CD8-positive, alpha-beta memory T cell (primary cell): Measurements from ENCODE around the gene ERBB3. TPM values are rescaled to one million over a fixed set of nuclear protein-coding genes. Genes with fewer than 3 reads are reported as not detected.

Experiments
- CTCF ChIA-PET: fragments of 350-600 bp; sonication (Branson Sonifier 250); formaldehyde crosslinking; loops from one replicate; lab custom pipeline; 2021; ENCODE audit warnings: antibody characterized with exemption; lab: Charles Lee
- POLR2A ChIA-PET: fragments of 350-600 bp; sonication (Branson Sonifier 250); formaldehyde crosslinking; loops from one replicate; lab custom pipeline; 2021; ENCODE audit warnings: antibody characterized with exemption; lab: Charles Lee
- DNase-seq, 5 donors: peaks; one replicate each; pipeline versions ENCODE4 v3.0.0 to v3.0.0-alpha.2; 2020 to 2022; ENCODE audit warnings: mixed read lengths in 1 of 5
- H3K27ac ChIP-seq: one replicate; pipeline ENCODE4 v1.7.0; 2013; ENCODE audit warnings: low read depth, mild to moderate bottlenecking, low read length, moderate library complexity
- H3K27me3 ChIP-seq: 2 replicates; pipeline ENCODE4 v1.7.0; 2013; ENCODE audit warnings: low read length, mild to moderate bottlenecking; ENCODE audit not compliant: insufficient read depth, poor library complexity, severe bottlenecking
- H3K36me3 ChIP-seq: 2 replicates; pipeline ENCODE4 v1.7.0; 2013; ENCODE audit warnings: mild to moderate bottlenecking, low read length, moderate library complexity; ENCODE audit not compliant: insufficient read depth
- H3K4me1 ChIP-seq: 2 replicates; pipeline ENCODE4 v1.7.0; 2013; ENCODE audit warnings: mild to moderate bottlenecking, low read length, moderate library complexity; ENCODE audit not compliant: insufficient read depth
- H3K4me3 ChIP-seq: 2 replicates; pipeline ENCODE4 v1.7.0; 2013; ENCODE audit warnings: mild to moderate bottlenecking, low read length
- H3K9me3 ChIP-seq: 2 replicates; pipeline ENCODE4 v1.7.0; 2013; ENCODE audit warnings: mild to moderate bottlenecking, low read length
- H3K27ac Mint-ChIP-seq, 8 donors: one replicate each; pipeline ENCODE4 v1.8.0; 2020 to 2021; ENCODE audit warnings: mixed read lengths in 8 of 8, mild to moderate bottlenecking in 6 of 8, inconsistent platforms in 3 of 8, moderate library complexity in 3 of 8
- H3K27me3 Mint-ChIP-seq, 2 donors: one replicate each; pipeline ENCODE4 v1.8.0; 2020 to 2021; ENCODE audit warnings: mixed read lengths in 2 of 2, mild to moderate bottlenecking in 1 of 2, moderate library complexity in 1 of 2
- H3K36me3 Mint-ChIP-seq, 3 donors: one replicate each; pipeline ENCODE4 v1.8.0; 2020 to 2021; ENCODE audit warnings: mixed read lengths in 3 of 3, inconsistent platforms in 1 of 3, mild to moderate bottlenecking in 1 of 3
- H3K4me1 Mint-ChIP-seq, 3 donors: one replicate each; pipeline ENCODE4 v1.8.0; 2020 to 2021; ENCODE audit warnings: mixed read lengths in 3 of 3, inconsistent platforms in 1 of 3, mild to moderate bottlenecking in 1 of 3
- H3K4me3 Mint-ChIP-seq, 7 donors: one replicate each; pipeline ENCODE4 v1.8.0; 2020 to 2021; ENCODE audit warnings: mixed read lengths in 7 of 7, mild to moderate bottlenecking in 6 of 7, moderate library complexity in 4 of 7, inconsistent platforms in 2 of 7
- H3K9me3 Mint-ChIP-seq, 5 donors: one replicate each; pipeline ENCODE4 v1.8.0; 2020 to 2022; ENCODE audit warnings: mixed read lengths in 5 of 5, mild to moderate bottlenecking in 3 of 5, moderate library complexity in 2 of 5, inconsistent platforms in 1 of 5
- polyA plus RNA-seq: library from polyadenylated mRNA; unstranded; fragments of 300-500 nt; fragmentation: Illumina TruSeq; gene quantifications from one replicate; pipeline ENCODE4 v1.2.3, GENCODE V29; 2021
- total RNA-seq, 2 experiments: library from RNA; stranded (reverse); gene quantifications; one replicate each; pipeline ENCODE4 v1.2.3, GENCODE V29; 2021

The ERBB3 gene
- total and polyA plus RNA-seq, 3 experiments from 2014 or later: 0.63 to 1.9 (median 1.7) TPM

DNA sequence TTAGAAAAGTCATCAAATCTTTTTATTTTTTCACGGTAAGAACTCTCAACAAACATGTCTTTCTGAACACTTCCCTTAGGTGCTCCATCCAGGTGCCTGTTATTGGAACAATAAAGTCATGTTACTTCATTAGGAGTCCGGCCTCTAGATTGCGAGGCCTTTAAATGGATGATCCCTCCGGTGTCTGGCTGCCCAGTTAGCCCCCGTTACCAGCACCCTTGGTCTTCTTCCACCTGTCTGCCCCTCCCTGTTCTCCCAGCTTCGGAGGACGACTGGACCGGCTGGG lies 23.8 kb downstream of the ERBB3 start:
- ChIA-PET POLR2A (interaction anchor here (0.6 to 4.6 kb wide), 16 partner anchors 13 to 999 kb away, joined by 3 to 115 read pairs (median 6); partner anchors contain the start of genes CNPY2, CS, ERBB3 and ESYT1), CTCF (interaction anchor here (0.6 to 8.4 kb wide), 13 partner anchors 14 to 286 kb away, joined by 3 to 89 read pairs (median 4); partner anchors contain the start of genes ESYT1, ORMDL2, RPL41 and SMARCC2)
- peak overlapping the region; percentile 97 to 100 (median 98) for H3K4me3 Mint-ChIP-seq
- H3K4me1 Mint-ChIP-seq: peaks cover 61 to 68% (median 62%) of the 10 kb centered on the region in 3 donors
- H3K4me3 ChIP-seq: peak overlapping the region; percentile 79
- no peaks in the 10 kb centered on the region for H3K27me3 Mint-ChIP-seq
- H3K36me3 ChIP-seq: peaks cover 22% of the 10 kb centered on the region
- H3K27ac ChIP-seq: peak overlapping the region; percentile 82
- H3K27ac Mint-ChIP-seq: peak overlapping the region; percentile 95 to 99 (median 98)
- no peaks in the 10 kb centered on the region for H3K9me3 ChIP-seq
- H3K4me1 ChIP-seq: peaks cover 40% of the 10 kb centered on the region
- peaks cover 0 to 37% (median 4%) of the 10 kb centered on the region in 3 donors for H3K36me3 Mint-ChIP-seq
- H3K27me3 ChIP-seq: no peaks in the 10 kb centered on the region
- no peak for DNase-seq
- H3K9me3 Mint-ChIP-seq: no peaks in the 10 kb centered on the region

DNA sequence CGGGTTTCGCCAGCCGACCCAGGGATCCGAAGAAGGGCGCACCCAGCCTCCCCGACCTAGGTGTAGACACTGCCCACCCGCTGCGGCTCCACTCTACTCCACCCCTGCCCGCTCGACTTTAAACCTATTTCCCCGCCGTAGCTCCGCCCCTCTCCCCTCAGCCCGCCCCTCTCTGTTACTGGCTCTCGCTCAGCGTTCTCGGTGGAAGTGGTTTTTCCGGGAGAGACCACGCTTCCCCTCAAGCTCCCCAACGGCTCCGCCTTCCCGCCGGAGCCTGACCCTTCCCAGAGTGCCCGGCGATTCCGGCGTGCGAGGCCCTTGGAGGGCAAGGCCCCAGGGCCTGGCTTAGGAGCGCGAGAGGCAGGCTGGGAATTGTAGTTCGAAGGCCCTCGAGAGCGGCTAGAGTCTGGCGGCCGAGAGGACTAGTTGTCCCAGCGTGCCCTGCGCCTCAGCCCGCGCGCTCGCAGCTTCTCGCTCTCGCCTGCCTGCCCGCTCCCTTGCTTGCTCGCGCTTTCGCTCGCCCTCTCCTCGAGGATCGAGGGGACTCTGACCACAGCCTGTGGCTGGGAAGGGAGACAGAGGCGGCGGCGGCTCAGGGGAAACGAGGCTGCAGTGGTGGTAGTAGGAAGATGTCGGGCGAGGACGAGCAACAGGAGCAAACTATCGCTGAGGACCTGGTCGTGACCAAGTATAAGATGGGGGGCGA lies 24.3 kb downstream of the ERBB3 start, which contains the start of gene PA2G4:
Gene PA2G4 (plus strand): TSS at position 451 of the 706 bp plus-strand sequence. CDS start 179 bp downstream, at position 630.
- peaks cover 26% of the 10 kb centered on the region for H3K36me3 ChIP-seq
- H3K9me3 ChIP-seq: no peaks in the 10 kb centered on the region
- H3K36me3 Mint-ChIP-seq: peaks cover 0 to 41% (median 4%) of the 10 kb centered on the region in 3 donors
- peaks cover 61 to 68% (median 62%) of the 10 kb centered on the region in 3 donors for H3K4me1 Mint-ChIP-seq
- CTCF ChIA-PET: interaction anchor here (0.6 to 8.4 kb wide), 13 partner anchors 14 to 286 kb away, joined by 3 to 89 read pairs (median 4); partner anchors contain the start of genes ESYT1, ORMDL2, RPL41 and SMARCC2
- peak within 1 kb of the TSS; percentile 95 to 99 (median 98) for H3K27ac Mint-ChIP-seq
- H3K27me3 ChIP-seq: no peaks in the 10 kb centered on the region
- H3K27ac ChIP-seq: peak within 1 kb of the TSS; percentile 82
- POLR2A ChIA-PET: interaction anchor here (0.6 to 4.6 kb wide), 15 partner anchors 13 to 365 kb away, joined by 3 to 115 read pairs (median 6); partner anchors contain the start of genes CNPY2, CS, ERBB3 and ESYT1
- H3K4me1 ChIP-seq: peaks cover 40% of the 10 kb centered on the region
- H3K27me3 Mint-ChIP-seq: no peaks in the 10 kb centered on the region
- DNase-seq: peak; percentile 90 to 98 (median 96)
- H3K4me3 ChIP-seq: peak within 1 kb of the TSS; percentile 79
- no peaks in the 10 kb centered on the region for H3K9me3 Mint-ChIP-seq
- peak within 1 kb of the TSS; percentile 97 to 100 (median 98) for H3K4me3 Mint-ChIP-seq

DNA sequence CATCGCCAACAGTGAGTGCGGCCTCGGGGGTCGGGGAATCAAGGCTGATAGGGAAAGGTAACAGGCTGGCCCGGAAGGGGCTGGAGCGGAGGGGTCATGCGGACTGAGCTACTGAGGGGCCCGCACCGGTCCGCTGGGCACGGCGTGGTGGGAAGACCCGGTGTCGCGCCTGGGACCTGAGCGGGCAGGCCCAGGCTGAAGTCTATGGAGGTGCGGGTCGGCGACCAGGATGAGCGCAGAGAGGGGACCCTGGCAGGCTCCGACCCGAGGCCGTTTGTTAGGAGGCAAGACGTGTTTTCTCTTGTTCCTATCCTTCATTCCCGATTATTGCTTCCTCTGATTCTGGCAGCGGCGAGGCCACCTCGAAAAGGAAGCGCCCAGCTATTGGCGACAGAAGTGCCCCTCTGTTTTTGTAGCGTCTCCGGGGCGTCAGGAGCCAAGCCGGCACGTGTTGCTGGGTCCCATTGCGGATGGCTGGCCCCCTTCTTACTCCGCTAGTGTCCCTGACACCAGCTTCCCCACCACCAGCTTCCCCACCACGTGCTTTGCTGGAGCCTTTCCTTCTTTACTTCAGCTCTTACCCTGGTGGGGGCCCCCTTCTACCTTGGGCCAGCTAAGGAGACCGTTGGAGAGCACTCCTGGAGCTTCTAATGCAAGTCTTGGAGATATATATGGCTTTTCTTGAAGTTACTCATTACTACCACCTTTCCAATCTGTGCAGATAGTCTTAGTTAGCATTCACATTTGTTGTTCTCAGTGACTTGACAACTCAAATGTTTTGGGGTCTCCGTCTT lies 25.0 kb downstream of the ERBB3 start:
- H3K27ac Mint-ChIP-seq: peak overlapping the region; percentile 95 to 99 (median 98)
- ChIA-PET POLR2A (interaction anchor here (0.6 to 4.6 kb wide), 14 partner anchors 12 to 364 kb away, joined by 3 to 115 read pairs (median 6); partner anchors contain the start of genes CNPY2, CS, ERBB3 and ESYT1), CTCF (interaction anchor here (0.9 to 8.4 kb wide), 9 partner anchors 13 to 367 kb away, joined by 3 to 89 read pairs (median 4); partner anchors contain the start of genes RPL41 and ZC3H10)
- peaks cover 40% of the 10 kb centered on the region for H3K4me1 ChIP-seq
- H3K4me3 Mint-ChIP-seq: peak overlapping the region; percentile 97 to 100 (median 98)
- peak in 1 of 5 donors; percentile 6 for DNase-seq
- peaks cover 0 to 47% (median 7%) of the 10 kb centered on the region in 3 donors for H3K36me3 Mint-ChIP-seq
- H3K4me3 ChIP-seq: peak overlapping the region; percentile 79
- H3K9me3 Mint-ChIP-seq: no peaks in the 10 kb centered on the region
- H3K27ac ChIP-seq: peak overlapping the region; percentile 82
- H3K36me3 ChIP-seq: peaks cover 33% of the 10 kb centered on the region
- H3K27me3 ChIP-seq: no peaks in the 10 kb centered on the region
- peaks cover 56 to 64% (median 59%) of the 10 kb centered on the region in 3 donors for H3K4me1 Mint-ChIP-seq
- H3K27me3 Mint-ChIP-seq: no peaks in the 10 kb centered on the region
- no peaks in the 10 kb centered on the region for H3K9me3 ChIP-seq

DNA sequence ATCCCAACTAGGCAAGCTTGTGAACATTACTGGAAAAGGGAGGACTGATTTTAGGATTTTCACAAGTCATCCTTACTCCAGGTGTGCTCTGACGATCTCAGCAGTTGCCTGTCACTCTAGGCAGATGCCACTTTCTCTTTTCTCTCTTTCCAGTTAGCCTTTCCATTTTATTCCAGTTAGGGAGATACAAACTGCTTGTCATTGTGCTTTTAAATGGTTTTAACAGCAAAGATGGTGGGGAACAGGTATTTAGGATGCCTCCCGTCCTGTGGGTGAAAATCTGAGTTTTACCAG lies 25.6 kb downstream of the ERBB3 start:
- Mint-ChIP-seq H3K36me3 (peaks cover 3 to 53% (median 11%) of the 10 kb centered on the region in 3 donors), H3K27ac (peak overlapping the region; percentile 95 to 99 (median 98)), H3K9me3 (no peaks in the 10 kb centered on the region), H3K4me3 (peak overlapping the region; percentile 97 to 100 (median 98)), H3K4me1 (peaks cover 55 to 63% (median 56%) of the 10 kb centered on the region in 3 donors), H3K27me3 (no peaks in the 10 kb centered on the region)
- Histone ChIP-seq H3K27me3 (no peaks in the 10 kb centered on the region), H3K36me3 (peaks cover 39% of the 10 kb centered on the region), H3K9me3 (no peaks in the 10 kb centered on the region), H3K4me1 (peaks cover 40% of the 10 kb centered on the region), H3K4me3 (peak overlapping the region; percentile 79), H3K27ac (peak overlapping the region; percentile 82)
- CTCF ChIA-PET: interaction anchor here (0.9 to 8.4 kb wide), 5 partner anchors 12 to 367 kb away, joined by 3 to 89 read pairs (median 10); partner anchors contain the start of genes RPL41 and ZC3H10
- POLR2A ChIA-PET: interaction anchor here (0.6 to 4.6 kb wide), 4 partner anchors 11 to 59 kb away, joined by 5 to 115 read pairs (median 16); partner anchors contain the start of genes ESYT1, RPL41 and ZC3H10
- DNase-seq: no peak

DNA sequence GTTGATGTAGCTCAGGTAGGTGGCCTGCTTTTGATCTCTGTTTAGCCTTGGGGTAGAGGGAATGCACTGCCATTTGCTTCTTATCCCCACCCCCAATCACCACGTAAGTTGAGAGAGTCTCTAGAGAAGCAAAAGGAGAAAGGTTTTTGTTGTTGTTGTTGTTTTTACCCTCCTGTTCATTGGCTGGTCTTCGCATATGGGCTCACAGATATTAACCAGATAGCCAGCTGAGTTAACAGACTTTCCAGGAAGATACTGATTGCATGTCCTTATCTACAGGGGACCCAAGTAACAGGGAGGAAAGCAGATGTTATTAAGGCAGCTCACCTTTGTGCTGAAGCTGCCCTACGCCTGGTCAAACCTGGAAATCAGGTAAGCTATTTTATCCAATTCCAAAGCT lies 27.3 kb downstream of the ERBB3 start:
- POLR2A ChIA-PET: interaction anchor here (0.7 to 1.0 kb wide), 2 partner anchors 10 to 451 kb away, joined by 3 read pairs; partner anchors contain the start of gene RPL41
- H3K27ac Mint-ChIP-seq: peak overlapping the region in 5 of 8 donors; percentile 18 to 71 (median 43)
- H3K9me3 Mint-ChIP-seq: no peaks in the 10 kb centered on the region
- peaks cover 11 to 67% (median 13%) of the 10 kb centered on the region in 3 donors for H3K36me3 Mint-ChIP-seq
- CTCF ChIA-PET: interaction anchor here (0.9 to 8.4 kb wide), 3 partner anchors 11 to 28 kb away, joined by 3 to 89 read pairs (median 5); partner anchors contain the start of genes RPL41 and ZC3H10
- no peaks in the 10 kb centered on the region for H3K9me3 ChIP-seq
- no peak overlapping the region for H3K4me3 ChIP-seq
- H3K27me3 ChIP-seq: no peaks in the 10 kb centered on the region
- H3K27me3 Mint-ChIP-seq: no peaks in the 10 kb centered on the region
- peaks cover 53% of the 10 kb centered on the region for H3K36me3 ChIP-seq
- H3K4me1 ChIP-seq: peaks cover 29% of the 10 kb centered on the region
- no peak for DNase-seq
- H3K27ac ChIP-seq: no peak overlapping the region
- peaks cover 42 to 49% (median 42%) of the 10 kb centered on the region in 3 donors for H3K4me1 Mint-ChIP-seq
- H3K4me3 Mint-ChIP-seq: peak overlapping the region in 1 of 7 donors; percentile 21

DNA sequence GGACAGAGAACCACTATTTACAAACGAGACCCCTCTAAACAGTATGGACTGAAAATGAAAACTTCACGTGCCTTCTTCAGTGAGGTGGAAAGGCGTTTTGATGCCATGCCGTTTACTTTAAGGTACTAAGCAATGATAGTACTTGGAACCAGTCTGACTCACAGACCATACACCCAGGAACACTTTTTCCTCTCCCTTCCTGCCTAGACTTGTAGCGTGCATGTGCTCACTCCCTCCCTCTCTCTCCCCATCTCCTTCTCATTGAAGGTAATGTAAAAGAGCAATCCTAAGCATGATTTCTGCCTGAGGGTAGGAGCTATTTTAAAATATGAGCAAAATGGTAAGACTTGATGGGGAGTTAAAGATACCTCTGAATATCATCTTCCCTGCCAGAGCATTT lies 30.6 kb downstream of the ERBB3 start:
- no peak overlapping the region for H3K27ac ChIP-seq
- H3K27me3 ChIP-seq: no peaks in the 10 kb centered on the region
- H3K36me3 ChIP-seq: peaks cover 54% of the 10 kb centered on the region
- H3K27ac Mint-ChIP-seq: peak overlapping the region in 4 of 8 donors; percentile 53 to 79 (median 60)
- H3K4me1 Mint-ChIP-seq: peaks cover 15 to 22% (median 18%) of the 10 kb centered on the region in 3 donors
- H3K36me3 Mint-ChIP-seq: peaks cover 11 to 73% (median 24%) of the 10 kb centered on the region in 3 donors
- POLR2A ChIA-PET: no interaction called here
- no peak for DNase-seq
- peak overlapping the region in 1 of 7 donors; percentile 66 for H3K4me3 Mint-ChIP-seq
- H3K9me3 ChIP-seq: no peaks in the 10 kb centered on the region
- CTCF ChIA-PET: interaction anchor here (0.7 to 8.4 kb wide), 3 partner anchors 7 to 114 kb away, joined by 3 to 89 read pairs (median 3); partner anchors contain the start of genes RPL41 and ZC3H10
- peaks cover 14% of the 10 kb centered on the region for H3K4me1 ChIP-seq
- H3K9me3 Mint-ChIP-seq: no peaks in the 10 kb centered on the region
- no peak overlapping the region for H3K4me3 ChIP-seq
- no peaks in the 10 kb centered on the region for H3K27me3 Mint-ChIP-seq

DNA sequence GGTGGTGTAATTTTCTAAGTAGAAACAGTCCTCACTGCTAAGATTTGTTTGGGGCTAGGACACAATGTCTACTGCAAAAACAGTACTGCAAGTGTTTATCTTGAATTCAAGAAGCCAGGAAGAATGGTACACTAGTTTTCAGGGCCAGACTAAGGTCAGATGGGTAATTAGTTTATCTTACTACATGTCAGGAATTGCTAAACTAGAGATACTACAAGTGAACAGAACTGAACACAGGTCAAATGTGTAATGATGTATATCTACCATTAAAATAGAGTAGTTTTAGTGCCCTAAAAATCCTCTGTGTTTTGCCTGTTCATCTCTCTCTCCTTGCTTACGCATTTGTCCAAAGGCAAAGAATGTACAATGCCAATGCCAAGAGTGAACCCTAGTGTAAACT lies 34.1 kb downstream of the ERBB3 start:
- peaks cover 0 to 10% of the 10 kb centered on the region in 2 donors for H3K27me3 Mint-ChIP-seq
- H3K4me1 Mint-ChIP-seq: peaks cover 26 to 33% (median 30%) of the 10 kb centered on the region in 3 donors
- Histone ChIP-seq H3K27ac (no peak overlapping the region), H3K27me3 (no peaks in the 10 kb centered on the region), H3K4me3 (no peak overlapping the region), H3K4me1 (peaks cover 25% of the 10 kb centered on the region), H3K9me3 (no peaks in the 10 kb centered on the region), H3K36me3 (peaks cover 41% of the 10 kb centered on the region)
- ChIA-PET POLR2A (no interaction called here), CTCF (interaction anchor here (0.8 to 1.1 kb wide), 2 partner anchors 28 to 76 kb away, joined by 3 to 4 read pairs; partner anchors contain the start of gene SMARCC2)
- no peaks in the 10 kb centered on the region for H3K9me3 Mint-ChIP-seq
- H3K4me3 Mint-ChIP-seq: peak overlapping the region in 2 of 7 donors; percentile 54 to 66
- peaks cover 15 to 67% (median 35%) of the 10 kb centered on the region in 3 donors for H3K36me3 Mint-ChIP-seq
- H3K27ac Mint-ChIP-seq: peak overlapping the region in 5 of 8 donors; percentile 20 to 78 (median 61)
- no peak for DNase-seq
